Kidney (tissue), 14 donors: Measurements from ENCODE around the gene TRIO. TPM values are rescaled to one million over a fixed set of nuclear protein-coding genes. Genes with fewer than 3 reads are reported as not detected.

Experiments used
- DNase-seq, 5 donors: peaks; one replicate each; pipeline ENCODE4 v3.0.0-alpha.2; 2013 to 2020
- FAIRE-seq: peaks from 2 replicates; lab custom pipeline; 2012; peaks lifted over from hg19 to GRCh38; lab: Jason Lieb, UNC
- H3K27ac ChIP-seq, 2 donors: one replicate each; pipeline ENCODE4 v1.7.0; 2013; ENCODE audit warnings: low read depth in 2 of 2, low read length in 2 of 2, inconsistent platforms in 1 of 2
- H3K27me3 ChIP-seq: one replicate; pipeline ENCODE4 v1.7.1; 2013; ENCODE audit warnings: low read length, inconsistent platforms; ENCODE audit not compliant: control insufficient read depth, insufficient read depth
- H3K36me3 ChIP-seq, 3 donors: one replicate each; pipeline versions ENCODE4 v1.7.0 to v1.7.1; 2013; ENCODE audit warnings: low read length in 3 of 3, control low read depth in 1 of 3, inconsistent platforms in 1 of 3; ENCODE audit not compliant: insufficient read depth in 3 of 3, control insufficient read depth in 2 of 3
- H3K4me1 ChIP-seq, 3 donors: one replicate each; pipeline versions ENCODE4 v1.7.0 to v1.7.1; 2013; ENCODE audit warnings: low read length in 3 of 3, inconsistent platforms in 1 of 3, low read depth in 1 of 3; ENCODE audit not compliant: control insufficient read depth in 2 of 3, insufficient read depth in 2 of 3
- H3K4me3 ChIP-seq, 3 donors: one replicate each; pipeline versions ENCODE4 v1.7.0 to v1.8.1; 2013; ENCODE audit warnings: low read length in 3 of 3, control low read depth in 1 of 3, inconsistent platforms in 1 of 3
- H3K9ac ChIP-seq, 3 donors: one replicate each; pipeline versions ENCODE4 v1.7.0 to v1.7.1; 2013; ENCODE audit warnings: low read length in 3 of 3, control low read depth in 1 of 3, inconsistent platforms in 1 of 3
- H3K9me3 ChIP-seq, 3 donors: one replicate each; pipeline versions ENCODE4 v1.7.0 to v1.7.1; 2013; ENCODE audit warnings: low read length in 3 of 3, control low read depth in 1 of 3, inconsistent platforms in 1 of 3; ENCODE audit not compliant: control insufficient read depth in 2 of 3, insufficient read depth in 1 of 3
- intact Hi-C: fragments of 100-400 bp; cut with DNase I; formaldehyde crosslinking; loops from one replicate; pipeline ENCODE4 v1.11.1; 2022
- polyA plus RNA-seq: library from polyadenylated mRNA; stranded (reverse); fragments of 350-450 nt; fragmentation: Illumina TruSeq; extraction: RNeasy Lipid Tissue Mini Kit (QIAGEN cat#74804); gene quantifications from one replicate; pipeline ENCODE4 v1.2.3, GENCODE V29; 2014; ENCODE audit warnings: low read depth, low replicate concordance; ENCODE audit not compliant: insufficient read depth
- total RNA-seq: library from RNA; stranded (reverse); fragmentation: NEBNext Ultra II Directional; extraction: Animal tissue kit (Norgen Biotek cat#: 25700); gene quantifications from one replicate; pipeline ENCODE4 v1.2.1, GENCODE V29; 2021
- TF ChIP-seq, protein P1 (sequence below): IDR thresholded peaks from 3 replicates; pipeline ENCODE4 v1.5.1; 2012; ENCODE audit warnings: mild to moderate bottlenecking, moderate library complexity, borderline replicate concordance; ENCODE audit not compliant: insufficient read depth; ENCODE audit errors: extremely low read depth
- donor health status: control.
- donor health status: control.
- donor health status: control.
- donor health status: control.
- donor health status: control.
- donor health status: DM: yes; HTN: yes; CAD: no.
- donor health status: Normal renal cell carcinoma (clear cell type).

Gene TRIO
- total and polyA plus RNA-seq, 2 donors from 2014 or later: 9.5 to 149 TPM

DNA sequence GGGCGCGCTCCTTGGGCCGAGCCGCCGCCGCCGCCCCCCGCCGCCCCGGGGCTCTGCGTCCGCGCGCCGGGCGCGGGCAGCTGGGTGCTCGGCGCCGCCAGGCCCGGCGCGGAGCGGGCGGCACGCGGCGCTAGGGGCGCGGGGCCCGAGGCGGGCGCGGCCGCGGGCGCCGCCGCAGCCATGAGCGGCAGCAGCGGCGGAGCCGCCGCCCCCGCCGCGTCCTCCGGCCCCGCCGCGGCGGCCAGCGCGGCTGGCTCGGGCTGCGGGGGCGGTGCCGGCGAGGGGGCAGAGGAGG lies 351 bp downstream of the TRIO start:
- no peak for DNase-seq
- intact Hi-C loops: no loop called here
- Histone ChIP-seq H3K4me1 (peaks cover 0 to 19% (median 13%) of the 10 kb centered on the region in 3 donors), H3K27me3 (no peaks in the 10 kb centered on the region), H3K4me3 (no peak overlapping the region), H3K27ac (peak overlapping the region; percentile 92), H3K9me3 (no peaks in the 10 kb centered on the region), H3K9ac (no peak overlapping the region), H3K36me3 (no peaks in the 10 kb centered on the region)
- TF ChIP-seq, protein P1, sequence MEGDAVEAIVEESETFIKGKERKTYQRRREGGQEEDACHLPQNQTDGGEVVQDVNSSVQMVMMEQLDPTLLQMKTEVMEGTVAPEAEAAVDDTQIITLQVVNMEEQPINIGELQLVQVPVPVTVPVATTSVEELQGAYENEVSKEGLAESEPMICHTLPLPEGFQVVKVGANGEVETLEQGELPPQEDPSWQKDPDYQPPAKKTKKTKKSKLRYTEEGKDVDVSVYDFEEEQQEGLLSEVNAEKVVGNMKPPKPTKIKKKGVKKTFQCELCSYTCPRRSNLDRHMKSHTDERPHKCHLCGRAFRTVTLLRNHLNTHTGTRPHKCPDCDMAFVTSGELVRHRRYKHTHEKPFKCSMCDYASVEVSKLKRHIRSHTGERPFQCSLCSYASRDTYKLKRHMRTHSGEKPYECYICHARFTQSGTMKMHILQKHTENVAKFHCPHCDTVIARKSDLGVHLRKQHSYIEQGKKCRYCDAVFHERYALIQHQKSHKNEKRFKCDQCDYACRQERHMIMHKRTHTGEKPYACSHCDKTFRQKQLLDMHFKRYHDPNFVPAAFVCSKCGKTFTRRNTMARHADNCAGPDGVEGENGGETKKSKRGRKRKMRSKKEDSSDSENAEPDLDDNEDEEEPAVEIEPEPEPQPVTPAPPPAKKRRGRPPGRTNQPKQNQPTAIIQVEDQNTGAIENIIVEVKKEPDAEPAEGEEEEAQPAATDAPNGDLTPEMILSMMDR: no peak
- FAIRE-seq: no peak

DNA sequence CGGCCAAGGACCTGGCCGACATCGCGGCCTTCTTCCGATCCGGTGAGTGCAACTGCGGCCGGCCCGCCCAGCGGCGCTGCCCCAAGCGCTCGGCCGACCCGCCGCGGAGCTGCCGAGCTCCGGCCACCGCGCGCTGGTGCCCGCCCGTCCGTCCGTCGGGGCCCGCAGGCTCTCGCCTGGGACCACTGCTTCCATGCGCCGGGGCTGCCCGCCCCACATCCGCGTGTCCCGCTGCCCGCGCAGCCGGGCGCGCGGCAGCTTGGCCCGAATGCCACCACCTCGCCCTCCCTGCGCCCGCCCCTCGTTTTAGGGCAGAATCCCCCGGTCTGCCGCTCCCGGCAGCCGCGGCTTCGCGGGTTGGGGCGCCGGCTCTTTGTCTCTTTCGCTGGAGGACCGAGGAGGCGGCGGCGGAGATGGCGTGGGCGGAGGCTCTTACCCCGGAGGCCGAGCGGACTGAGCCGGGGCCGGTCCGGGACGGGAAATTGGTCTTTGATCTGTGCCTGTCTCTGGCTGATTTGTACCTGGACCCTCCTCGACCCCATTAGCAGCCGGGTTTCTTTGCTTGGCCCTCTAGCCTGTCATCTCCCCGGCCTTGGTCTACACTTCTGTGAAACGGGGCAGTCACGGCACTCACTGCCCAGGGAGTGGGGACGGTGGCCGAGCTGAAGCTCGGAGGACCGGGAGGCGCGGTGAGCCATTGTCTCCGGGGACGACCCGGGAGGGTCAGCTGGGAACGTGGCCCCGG lies 871 bp downstream of the TRIO start:
- Histone ChIP-seq H3K4me3 (peak overlapping the region; percentile 72 to 79 (median 78)), H3K4me1 (peaks cover 0 to 24% (median 18%) of the 10 kb centered on the region in 3 donors), H3K36me3 (no peaks in the 10 kb centered on the region), H3K9ac (peak overlapping the region; percentile 45 to 81 (median 68)), H3K27ac (peak overlapping the region; percentile 92), H3K9me3 (no peaks in the 10 kb centered on the region), H3K27me3 (no peaks in the 10 kb centered on the region)
- TF ChIP-seq, protein P1: no peak
- FAIRE-seq (no peak), DNase-seq (peak; percentile 47 to 84 (median 57))
- intact Hi-C loops: no loop called here

DNA sequence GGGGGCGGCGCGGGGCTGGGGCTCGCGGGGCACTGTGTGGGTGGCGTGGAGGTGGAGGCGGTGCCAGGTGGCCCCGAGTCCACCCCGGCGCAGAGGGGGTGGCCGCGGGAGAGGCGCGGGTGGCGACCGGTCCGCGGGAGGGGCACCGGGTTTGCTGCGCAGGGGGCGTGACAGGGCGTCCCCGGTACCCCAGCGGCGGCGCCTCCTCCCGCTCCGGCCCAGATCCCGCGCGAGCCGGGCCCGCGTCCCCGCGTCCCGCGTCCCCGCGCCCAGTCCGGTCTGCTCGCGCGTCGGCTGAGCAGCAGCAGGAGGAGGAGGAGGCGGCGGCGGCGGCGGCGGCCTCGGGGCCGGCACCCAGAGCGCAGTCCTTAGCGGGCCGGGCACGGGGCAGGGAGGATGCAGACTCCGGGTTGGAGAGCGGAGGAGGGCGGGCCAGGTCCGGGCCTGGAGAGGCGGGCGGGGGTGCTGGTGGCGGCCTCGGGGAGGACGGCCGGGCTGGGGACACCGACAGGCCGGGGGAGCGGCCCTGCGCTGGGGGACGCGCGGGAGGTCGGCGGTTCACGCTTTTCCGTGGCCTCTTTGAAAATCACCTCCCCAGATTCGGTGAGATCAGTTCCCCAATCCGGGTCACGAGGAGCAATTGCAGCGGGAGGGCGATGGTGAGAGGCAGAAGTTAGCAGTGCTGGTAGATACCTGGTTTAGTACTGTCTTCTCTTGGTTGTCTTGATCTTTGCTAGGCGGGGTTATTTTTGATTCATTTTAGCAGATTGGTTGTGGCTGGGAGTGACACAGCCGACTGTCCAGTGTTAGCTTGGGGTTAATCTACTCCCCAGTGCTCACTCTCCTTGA lies 1.7 kb downstream of the TRIO start:
- Histone ChIP-seq H3K9me3 (no peaks in the 10 kb centered on the region), H3K27ac (peak overlapping the region; percentile 92), H3K27me3 (no peaks in the 10 kb centered on the region), H3K36me3 (no peaks in the 10 kb centered on the region), H3K4me3 (peak overlapping the region; percentile 72 to 79 (median 78)), H3K9ac (peak overlapping the region; percentile 58 to 81 (median 71)), H3K4me1 (peaks cover 0 to 32% (median 26%) of the 10 kb centered on the region in 3 donors)
- intact Hi-C loops: no loop called here
- FAIRE-seq (no peak), DNase-seq (peak; percentile 65 to 89 (median 83))
- TF ChIP-seq, protein P1: no peak
